GM23338 (cell line): ENCODE data around the gene MAN1A2. TPM values are rescaled to one million over a fixed set of nuclear protein-coding genes. Genes with fewer than 3 reads are reported as not detected.

Experiments used
- ATAC-seq: fragments of 200-7000 bp; cut with Tn5 transposase; 3 replicates; pipeline ENCODE4 v1.9.1; 2020
- DNase-seq: peaks from one replicate; pipeline ENCODE4 v3.0.0-alpha.2; 2015; ENCODE audit warnings: low spot score
- H2AFZ ChIP-seq: fragments of 200-600 bp; sonication (generic); 2 replicates; pipeline ENCODE4 v1.8.0; 2016; ENCODE audit warnings: antibody characterized with exemption, mild to moderate bottlenecking, moderate library complexity
- H3F3A ChIP-seq: fragments of 200-600 bp; sonication (generic); replicated peaks from 2 replicates; pipeline ENCODE4 v1.8.0; 2017; ENCODE audit warnings: antibody characterized with exemption, mixed run types, low read depth
- H3K27ac ChIP-seq: fragments of 200-600 bp; sonication (generic); 2 replicates; pipeline ENCODE4 v1.6.1; 2016; ENCODE audit warnings: low read depth
- H3K27me3 ChIP-seq: fragments of 200-600 bp; sonication (generic); 2 replicates; pipeline ENCODE4 v1.8.0; 2016; ENCODE audit warnings: mild to moderate bottlenecking, mixed run types, moderate library complexity; ENCODE audit not compliant: insufficient read depth
- H3K36me3 ChIP-seq: fragments of 200-600 bp; sonication (generic); 2 replicates; pipeline ENCODE4 v1.8.0; 2016; ENCODE audit warnings: mild to moderate bottlenecking; ENCODE audit not compliant: insufficient read depth
- H3K4me1 ChIP-seq: fragments of 200-600 bp; sonication (generic); 2 replicates; pipeline ENCODE4 v1.8.0; 2016; ENCODE audit warnings: mild to moderate bottlenecking, moderate library complexity; ENCODE audit not compliant: insufficient read depth
- H3K4me2 ChIP-seq: fragments of 200-600 bp; sonication (generic); 2 replicates; pipeline ENCODE4 v1.7.1; 2017; ENCODE audit warnings: mixed run types
- H3K4me3 ChIP-seq: fragments of 200-600 bp; sonication (generic); 2 replicates; pipeline ENCODE4 v1.6.1; 2016; ENCODE audit warnings: mixed run types
- H3K79me2 ChIP-seq: fragments of 200-600 bp; sonication (generic); replicated peaks from 2 replicates; pipeline ENCODE4 v1.8.0; 2017; ENCODE audit warnings: mild to moderate bottlenecking; ENCODE audit not compliant: insufficient read depth
- H3K9me2 ChIP-seq: fragments of 200-600 bp; sonication (generic); 2 replicates; pipeline ENCODE4 v1.8.0; 2017; ENCODE audit not compliant: insufficient read depth
- H4K20me1 ChIP-seq: fragments of 200-600 bp; sonication (generic); replicated peaks from 2 replicates; pipeline ENCODE4 v1.8.0; 2017; ENCODE audit warnings: mild to moderate bottlenecking; ENCODE audit not compliant: insufficient read depth
- H3K27ac Mint-ChIP-seq: 2 replicates; pipeline ENCODE4 v1.8.0; 2020; ENCODE audit warnings: inconsistent platforms, mild to moderate bottlenecking, moderate library complexity, mixed read lengths
- H3K27me3 Mint-ChIP-seq: 3 replicates; pipeline ENCODE4 v1.8.0; 2022; ENCODE audit warnings: low read depth, mild to moderate bottlenecking, moderate library complexity, mixed read lengths, inconsistent platforms; ENCODE audit not compliant: insufficient read depth, poor library complexity
- H3K36me3 Mint-ChIP-seq: 3 replicates; pipeline ENCODE4 v1.8.0; 2021; ENCODE audit warnings: low read depth, mild to moderate bottlenecking, inconsistent platforms, moderate library complexity, mixed read lengths
- H3K4me1 Mint-ChIP-seq: 3 replicates; pipeline ENCODE4 v1.8.0; 2020; ENCODE audit warnings: mild to moderate bottlenecking, inconsistent platforms, mixed read lengths
- H3K4me3 Mint-ChIP-seq: 3 replicates; pipeline ENCODE4 v1.8.0; 2021; ENCODE audit warnings: moderate library complexity, mild to moderate bottlenecking, inconsistent platforms, mixed read lengths
- H3K9me3 Mint-ChIP-seq: 3 replicates; pipeline ENCODE4 v1.8.0; 2020; ENCODE audit warnings: moderate library complexity, mild to moderate bottlenecking, inconsistent platforms, mixed read lengths
- JUNB ChIP-seq: IDR thresholded peaks from one replicate; pipeline ENCODE4 v1.6.1; 2016; ENCODE audit warnings: antibody characterized with exemption; ENCODE audit not compliant: unreplicated experiment
- ZNF114 ChIP-seq: fragments of 250-450 bp; sonication (Bioruptor Pico); IDR thresholded peaks from 2 replicates; pipeline ENCODE4 v1.5.0; 2020; ENCODE audit warnings: mild to moderate bottlenecking, moderate library complexity
- polyA plus RNA-seq: library from polyadenylated mRNA; unstranded; fragments of >200 nt; fragmentation: Nextera tagmentation; extraction: Ambion mirVana; gene quantifications from 2 replicates; pipeline ENCODE4 v1.2.1, GENCODE V29; 2016
- total RNA-seq: library from RNA; depleted of rRNA; stranded (reverse); fragments of >200 nt; shearing (Covaris generic); gene quantifications from 2 replicates; pipeline ENCODE4 v1.2.3, GENCODE V29; 2014
- TF ChIP-seq, protein P1 (sequence below): fragments of 250-450 bp; sonication (Bioruptor Pico); IDR thresholded peaks from 2 replicates; pipeline ENCODE4 v1.5.0; 2020; ENCODE audit warnings: mild to moderate bottlenecking, moderate library complexity
- TF ChIP-seq, protein P2 (sequence below): IDR thresholded peaks from 2 replicates; pipeline ENCODE4 v1.6.1; 2016; ENCODE audit warnings: antibody characterized with exemption
- TF ChIP-seq, protein P3 (sequence below): IDR thresholded peaks from one replicate; pipeline ENCODE4 v1.6.1; 2018; ENCODE audit warnings: antibody characterized with exemption; ENCODE audit not compliant: unreplicated experiment

MAN1A2 gene
- total and polyA plus RNA-seq, 2 experiments from 2014 or later = 18.6 to 22.2 TPM

DNA sequence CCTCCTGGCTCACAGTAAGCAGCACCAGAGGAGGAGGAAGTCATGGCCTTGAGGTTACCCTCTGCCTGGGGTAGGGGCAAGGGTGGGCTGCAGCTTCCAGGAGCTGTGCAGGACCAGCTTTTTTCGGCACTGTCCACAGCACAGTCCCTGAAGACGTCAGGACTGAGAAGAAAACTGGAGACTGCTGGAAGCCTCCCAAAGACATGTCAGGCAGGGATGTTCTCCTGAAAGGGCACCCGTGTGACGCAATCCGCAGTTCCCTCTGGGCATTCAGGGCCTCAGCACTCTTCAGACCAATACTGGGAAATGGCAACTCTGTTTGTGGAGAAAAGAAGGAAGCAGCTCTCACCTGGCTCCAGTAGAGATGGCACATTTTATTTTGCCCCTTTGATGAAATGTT lies 173.8 kb downstream of the MAN1A2 start (continued):
- TF ChIP-seq, protein P1, sequence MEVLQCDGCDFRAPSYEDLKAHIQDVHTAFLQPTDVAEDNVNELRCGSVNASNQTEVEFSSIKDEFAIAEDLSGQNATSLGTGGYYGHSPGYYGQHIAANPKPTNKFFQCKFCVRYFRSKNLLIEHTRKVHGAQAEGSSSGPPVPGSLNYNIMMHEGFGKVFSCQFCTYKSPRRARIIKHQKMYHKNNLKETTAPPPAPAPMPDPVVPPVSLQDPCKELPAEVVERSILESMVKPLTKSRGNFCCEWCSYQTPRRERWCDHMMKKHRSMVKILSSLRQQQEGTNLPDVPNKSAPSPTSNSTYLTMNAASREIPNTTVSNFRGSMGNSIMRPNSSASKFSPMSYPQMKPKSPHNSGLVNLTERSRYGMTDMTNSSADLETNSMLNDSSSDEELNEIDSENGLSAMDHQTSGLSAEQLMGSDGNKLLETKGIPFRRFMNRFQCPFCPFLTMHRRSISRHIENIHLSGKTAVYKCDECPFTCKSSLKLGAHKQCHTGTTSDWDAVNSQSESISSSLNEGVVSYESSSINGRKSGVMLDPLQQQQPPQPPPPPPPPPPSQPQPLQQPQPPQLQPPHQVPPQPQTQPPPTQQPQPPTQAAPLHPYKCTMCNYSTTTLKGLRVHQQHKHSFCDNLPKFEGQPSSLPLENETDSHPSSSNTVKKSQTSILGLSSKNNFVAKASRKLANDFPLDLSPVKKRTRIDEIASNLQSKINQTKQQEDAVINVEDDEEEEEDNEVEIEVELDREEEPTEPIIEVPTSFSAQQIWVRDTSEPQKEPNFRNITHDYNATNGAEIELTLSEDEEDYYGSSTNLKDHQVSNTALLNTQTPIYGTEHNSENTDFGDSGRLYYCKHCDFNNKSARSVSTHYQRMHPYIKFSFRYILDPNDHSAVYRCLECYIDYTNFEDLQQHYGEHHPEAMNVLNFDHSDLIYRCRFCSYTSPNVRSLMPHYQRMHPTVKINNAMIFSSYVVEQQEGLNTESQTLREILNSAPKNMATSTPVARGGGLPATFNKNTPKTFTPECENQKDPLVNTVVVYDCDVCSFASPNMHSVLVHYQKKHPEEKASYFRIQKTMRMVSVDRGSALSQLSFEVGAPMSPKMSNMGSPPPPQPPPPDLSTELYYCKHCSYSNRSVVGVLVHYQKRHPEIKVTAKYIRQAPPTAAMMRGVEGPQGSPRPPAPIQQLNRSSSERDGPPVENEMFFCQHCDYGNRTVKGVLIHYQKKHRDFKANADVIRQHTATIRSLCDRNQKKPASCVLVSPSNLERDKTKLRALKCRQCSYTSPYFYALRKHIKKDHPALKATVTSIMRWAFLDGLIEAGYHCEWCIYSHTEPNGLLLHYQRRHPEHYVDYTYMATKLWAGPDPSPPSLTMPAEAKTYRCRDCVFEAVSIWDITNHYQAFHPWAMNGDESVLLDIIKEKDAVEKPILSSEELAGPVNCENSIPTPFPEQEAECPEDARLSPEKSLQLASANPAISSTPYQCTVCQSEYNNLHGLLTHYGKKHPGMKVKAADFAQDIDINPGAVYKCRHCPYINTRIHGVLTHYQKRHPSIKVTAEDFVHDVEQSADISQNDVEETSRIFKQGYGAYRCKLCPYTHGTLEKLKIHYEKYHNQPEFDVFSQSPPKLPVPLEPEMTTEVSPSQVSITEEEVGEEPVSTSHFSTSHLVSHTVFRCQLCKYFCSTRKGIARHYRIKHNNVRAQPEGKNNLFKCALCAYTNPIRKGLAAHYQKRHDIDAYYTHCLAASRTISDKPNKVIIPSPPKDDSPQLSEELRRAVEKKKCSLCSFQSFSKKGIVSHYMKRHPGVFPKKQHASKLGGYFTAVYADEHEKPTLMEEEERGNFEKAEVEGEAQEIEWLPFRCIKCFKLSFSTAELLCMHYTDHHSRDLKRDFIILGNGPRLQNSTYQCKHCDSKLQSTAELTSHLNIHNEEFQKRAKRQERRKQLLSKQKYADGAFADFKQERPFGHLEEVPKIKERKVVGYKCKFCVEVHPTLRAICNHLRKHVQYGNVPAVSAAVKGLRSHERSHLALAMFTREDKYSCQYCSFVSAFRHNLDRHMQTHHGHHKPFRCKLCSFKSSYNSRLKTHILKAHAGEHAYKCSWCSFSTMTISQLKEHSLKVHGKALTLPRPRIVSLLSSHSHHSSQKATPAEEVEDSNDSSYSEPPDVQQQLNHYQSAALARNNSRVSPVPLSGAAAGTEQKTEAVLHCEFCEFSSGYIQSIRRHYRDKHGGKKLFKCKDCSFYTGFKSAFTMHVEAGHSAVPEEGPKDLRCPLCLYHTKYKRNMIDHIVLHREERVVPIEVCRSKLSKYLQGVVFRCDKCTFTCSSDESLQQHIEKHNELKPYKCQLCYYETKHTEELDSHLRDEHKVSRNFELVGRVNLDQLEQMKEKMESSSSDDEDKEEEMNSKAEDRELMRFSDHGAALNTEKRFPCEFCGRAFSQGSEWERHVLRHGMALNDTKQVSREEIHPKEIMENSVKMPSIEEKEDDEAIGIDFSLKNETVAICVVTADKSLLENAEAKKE (CRISPR knock-in tag) = no peak
- TF ChIP-seq, protein P2, sequence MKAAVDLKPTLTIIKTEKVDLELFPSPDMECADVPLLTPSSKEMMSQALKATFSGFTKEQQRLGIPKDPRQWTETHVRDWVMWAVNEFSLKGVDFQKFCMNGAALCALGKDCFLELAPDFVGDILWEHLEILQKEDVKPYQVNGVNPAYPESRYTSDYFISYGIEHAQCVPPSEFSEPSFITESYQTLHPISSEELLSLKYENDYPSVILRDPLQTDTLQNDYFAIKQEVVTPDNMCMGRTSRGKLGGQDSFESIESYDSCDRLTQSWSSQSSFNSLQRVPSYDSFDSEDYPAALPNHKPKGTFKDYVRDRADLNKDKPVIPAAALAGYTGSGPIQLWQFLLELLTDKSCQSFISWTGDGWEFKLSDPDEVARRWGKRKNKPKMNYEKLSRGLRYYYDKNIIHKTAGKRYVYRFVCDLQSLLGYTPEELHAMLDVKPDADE = no peak
- TF ChIP-seq ZNF114 (CRISPR knock-in tag) = no peak

DNA sequence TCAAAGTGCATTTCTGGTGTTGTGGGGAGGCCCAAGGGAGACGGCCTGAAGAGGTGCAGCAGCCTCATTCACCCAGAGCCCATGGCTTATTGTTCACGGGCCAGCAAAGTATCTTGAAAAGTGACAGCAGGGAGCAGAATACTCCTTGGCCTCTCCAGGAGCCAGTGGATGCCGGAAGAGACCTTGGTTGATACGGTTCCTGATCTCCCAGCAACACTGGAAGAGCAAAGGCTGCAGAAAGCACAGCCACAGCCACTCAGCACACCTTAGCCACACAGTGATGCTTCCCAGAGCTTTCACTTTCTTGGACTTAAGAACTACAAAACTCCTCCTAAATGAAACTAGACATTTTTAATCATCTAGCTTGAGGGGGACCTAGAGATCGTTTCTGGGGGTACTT lies 174.3 kb downstream of the MAN1A2 start:
- no peaks in the 10 kb centered on the region for H3K36me3 ChIP-seq
- no peaks in the 10 kb centered on the region for H3K27me3 Mint-ChIP-seq
- no peaks in the 10 kb centered on the region for H3F3A ChIP-seq
- no peak for ATAC-seq
- no peak overlapping the region for H3K4me2 ChIP-seq
- no peaks in the 10 kb centered on the region for H4K20me1 ChIP-seq
- peaks cover 9% of the 10 kb centered on the region; the same call in 1 of the 2 replicates for H3K9me2 ChIP-seq
- H3K27ac Mint-ChIP-seq = no peak overlapping the region
- no peak overlapping the region for H3K27ac ChIP-seq
- DNase-seq = no peak
- no peaks in the 10 kb centered on the region for H3K4me1 Mint-ChIP-seq
- no peaks in the 10 kb centered on the region for H3K27me3 ChIP-seq
- H2AFZ ChIP-seq = no peak overlapping the region
- no peaks in the 10 kb centered on the region for H3K36me3 Mint-ChIP-seq
- no peak overlapping the region for H3K4me3 ChIP-seq
- H3K4me3 Mint-ChIP-seq = no peak overlapping the region
- no peaks in the 10 kb centered on the region for H3K79me2 ChIP-seq
- no peaks in the 10 kb centered on the region for H3K4me1 ChIP-seq
- H3K9me3 Mint-ChIP-seq = no peaks in the 10 kb centered on the region
- TF ChIP-seq, protein P3, sequence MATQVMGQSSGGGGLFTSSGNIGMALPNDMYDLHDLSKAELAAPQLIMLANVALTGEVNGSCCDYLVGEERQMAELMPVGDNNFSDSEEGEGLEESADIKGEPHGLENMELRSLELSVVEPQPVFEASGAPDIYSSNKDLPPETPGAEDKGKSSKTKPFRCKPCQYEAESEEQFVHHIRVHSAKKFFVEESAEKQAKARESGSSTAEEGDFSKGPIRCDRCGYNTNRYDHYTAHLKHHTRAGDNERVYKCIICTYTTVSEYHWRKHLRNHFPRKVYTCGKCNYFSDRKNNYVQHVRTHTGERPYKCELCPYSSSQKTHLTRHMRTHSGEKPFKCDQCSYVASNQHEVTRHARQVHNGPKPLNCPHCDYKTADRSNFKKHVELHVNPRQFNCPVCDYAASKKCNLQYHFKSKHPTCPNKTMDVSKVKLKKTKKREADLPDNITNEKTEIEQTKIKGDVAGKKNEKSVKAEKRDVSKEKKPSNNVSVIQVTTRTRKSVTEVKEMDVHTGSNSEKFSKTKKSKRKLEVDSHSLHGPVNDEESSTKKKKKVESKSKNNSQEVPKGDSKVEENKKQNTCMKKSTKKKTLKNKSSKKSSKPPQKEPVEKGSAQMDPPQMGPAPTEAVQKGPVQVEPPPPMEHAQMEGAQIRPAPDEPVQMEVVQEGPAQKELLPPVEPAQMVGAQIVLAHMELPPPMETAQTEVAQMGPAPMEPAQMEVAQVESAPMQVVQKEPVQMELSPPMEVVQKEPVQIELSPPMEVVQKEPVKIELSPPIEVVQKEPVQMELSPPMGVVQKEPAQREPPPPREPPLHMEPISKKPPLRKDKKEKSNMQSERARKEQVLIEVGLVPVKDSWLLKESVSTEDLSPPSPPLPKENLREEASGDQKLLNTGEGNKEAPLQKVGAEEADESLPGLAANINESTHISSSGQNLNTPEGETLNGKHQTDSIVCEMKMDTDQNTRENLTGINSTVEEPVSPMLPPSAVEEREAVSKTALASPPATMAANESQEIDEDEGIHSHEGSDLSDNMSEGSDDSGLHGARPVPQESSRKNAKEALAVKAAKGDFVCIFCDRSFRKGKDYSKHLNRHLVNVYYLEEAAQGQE = no peak
- no peak for TF ChIP-seq JUNB
- TF ChIP-seq, protein P1 (CRISPR knock-in tag) = no peak
